HepG2 (cell line): ENCODE data around the gene ILKAP. TPM values are rescaled to one million over a fixed set of nuclear protein-coding genes. Genes with fewer than 3 reads are reported as not detected.
A peak's percentile ranks its signal among the peaks of the same experiment; 100 is the strongest.

Experiments used
- CBFB ChIP-seq: sonication (generic); formaldehyde crosslinking; IDR thresholded peaks from 2 replicates; pipeline ENCODE4 v1.4.0; 2020; ENCODE audit warnings: missing genetic modification reagents
- HES4 ChIP-seq: sonication (generic); formaldehyde crosslinking; IDR thresholded peaks from 2 replicates; pipeline ENCODE4 v1.9.0; 2021; ENCODE audit warnings: mild to moderate bottlenecking, missing genetic modification reagents, borderline replicate concordance
- HNF4G ChIP-seq, 2 experiments: sonication (generic) in 1 of 2; formaldehyde crosslinking in 1 of 2; IDR thresholded peaks; 2 replicates each; pipeline versions ENCODE4 v1.4.0 to v1.6.1; 2011 to 2020; ENCODE audit warnings: borderline replicate concordance in 2 of 2, low read depth in 2 of 2, mild to moderate bottlenecking in 2 of 2, low read length in 1 of 2, missing genetic modification reagents in 1 of 2, moderate library complexity in 1 of 2
- NR1H2 ChIP-seq: sonication (generic); formaldehyde crosslinking; IDR thresholded peaks from 2 replicates; pipeline ENCODE4 v1.8.1; 2022; ENCODE audit warnings: low read depth, missing genetic modification reagents, borderline replicate concordance
- PITX1 ChIP-seq: sonication (generic); formaldehyde crosslinking; IDR thresholded peaks from 2 replicates; pipeline ENCODE4 v1.5.1; 2020; ENCODE audit warnings: mild to moderate bottlenecking, missing genetic modification reagents
- PRPF4 ChIP-seq: fragments of 200-400 bp; formaldehyde crosslinking; IDR thresholded peaks from 2 replicates; pipeline ENCODE4 v1.6.1; 2016; ENCODE audit warnings: low read length, low read depth; ENCODE audit not compliant: poor library complexity, severe bottlenecking
- RBM39 ChIP-seq: fragments of 200-400 bp; formaldehyde crosslinking; IDR thresholded peaks from one replicate; pipeline ENCODE4 v1.6.1; 2018; ENCODE audit warnings: antibody characterized with exemption, mild to moderate bottlenecking, low read depth, low read length; ENCODE audit not compliant: poor library complexity, severe bottlenecking
- RFX5 ChIP-seq: IDR thresholded peaks from 2 replicates; pipeline ENCODE4 v1.6.1; 2011; ENCODE audit warnings: low read depth, low read length, improper control_type of control experiment
- SALL1 ChIP-seq: sonication (generic); formaldehyde crosslinking; IDR thresholded peaks from 2 replicates; pipeline ENCODE4 v1.8.0; 2022; ENCODE audit warnings: mild to moderate bottlenecking, missing genetic modification reagents
- SALL2 ChIP-seq: sonication (generic); formaldehyde crosslinking; IDR thresholded peaks from 2 replicates; pipeline ENCODE4 v1.8.1; 2023; ENCODE audit warnings: mild to moderate bottlenecking, missing genetic modification reagents, inconsistent platforms
- SRSF4 ChIP-seq: fragments of 200-400 bp; formaldehyde crosslinking; IDR thresholded peaks from one replicate; pipeline ENCODE4 v1.6.1; 2018; ENCODE audit warnings: mild to moderate bottlenecking, low read depth, low read length, moderate library complexity; ENCODE audit not compliant: poor library complexity, severe bottlenecking
- ZFP90 ChIP-seq: sonication (generic); formaldehyde crosslinking; IDR thresholded peaks from 2 replicates; pipeline ENCODE4 v1.8.0; 2022; ENCODE audit warnings: missing genetic modification reagents, mild to moderate bottlenecking, inconsistent platforms, borderline replicate concordance
- ZFYVE20 ChIP-seq: sonication (generic); formaldehyde crosslinking; IDR thresholded peaks from 2 replicates; pipeline ENCODE4 v1.8.0; 2023; ENCODE audit warnings: low read depth, mild to moderate bottlenecking, moderate library complexity, missing genetic modification reagents, borderline replicate concordance
- ZNF20 ChIP-seq: sonication (generic); formaldehyde crosslinking; IDR thresholded peaks from 2 replicates; pipeline ENCODE4 v1.4.0; 2020; ENCODE audit warnings: mild to moderate bottlenecking, moderate library complexity, missing genetic modification reagents
- ZNF556 ChIP-seq: sonication (generic); formaldehyde crosslinking; IDR thresholded peaks from 2 replicates; pipeline ENCODE4 v1.4.0; 2020; ENCODE audit warnings: mild to moderate bottlenecking, missing genetic modification reagents, borderline replicate concordance
- ZNF563 ChIP-seq: sonication (generic); formaldehyde crosslinking; IDR thresholded peaks from 2 replicates; pipeline ENCODE4 v1.8.0; 2022; ENCODE audit warnings: mild to moderate bottlenecking, moderate library complexity, missing genetic modification reagents
- ZSCAN12 ChIP-seq: sonication (generic); formaldehyde crosslinking; IDR thresholded peaks from 2 replicates; pipeline ENCODE4 v1.9.0; 2021; ENCODE audit warnings: mild to moderate bottlenecking, missing genetic modification reagents
- polyA plus RNA-seq, 8 experiments: library from polyadenylated mRNA; depleted of rRNA in 3 of 8; stranded (reverse) in 7 of 8; unstranded in 1 of 8; fragments of >200 nt; fragmentation: Illumina TruSeq in 4 of 8; extraction: Trizol in 4 of 8; gene quantifications; 2 replicates each; pipeline versions ENCODE4 v1.2.1 to v1.2.3, GENCODE V29; 2011 to 2016; ENCODE audit warnings: low read depth in 4 of 8, missing spikeins in 1 of 8, mixed read lengths in 1 of 8; ENCODE audit not compliant: insufficient read depth in 1 of 8
- total RNA-seq, 5 experiments: library from RNA; depleted of rRNA; stranded (reverse); fragments of >200 nt; fragmentation: Illumina TruSeq; extraction: Trizol; gene quantifications; 2 replicates each; pipeline ENCODE4 v1.2.3, GENCODE V29; 2016; ENCODE audit warnings: low read depth in 1 of 5
- TF ChIP-seq, protein P1 (sequence below): sonication (generic); formaldehyde crosslinking; IDR thresholded peaks from 2 replicates; pipeline ENCODE4 v1.5.0; 2020; ENCODE audit warnings: missing genetic modification reagents
- TF ChIP-seq, protein P2 (sequence below): sonication (generic); formaldehyde crosslinking; IDR thresholded peaks from 2 replicates; pipeline ENCODE4 v1.4.0; 2020; ENCODE audit warnings: missing genetic modification reagents
- TF ChIP-seq, protein P3 (sequence below): sonication (generic); formaldehyde crosslinking; IDR thresholded peaks from 2 replicates; pipeline ENCODE4 v1.9.0; 2021; ENCODE audit warnings: missing genetic modification reagents, borderline replicate concordance

Gene ILKAP
- total and polyA plus RNA-seq, 2 of the 13 experiments (the other 11 are each of a cell fraction or from before 2014, with no cell fraction given) = 29.6 to 33.1 TPM

DNA sequence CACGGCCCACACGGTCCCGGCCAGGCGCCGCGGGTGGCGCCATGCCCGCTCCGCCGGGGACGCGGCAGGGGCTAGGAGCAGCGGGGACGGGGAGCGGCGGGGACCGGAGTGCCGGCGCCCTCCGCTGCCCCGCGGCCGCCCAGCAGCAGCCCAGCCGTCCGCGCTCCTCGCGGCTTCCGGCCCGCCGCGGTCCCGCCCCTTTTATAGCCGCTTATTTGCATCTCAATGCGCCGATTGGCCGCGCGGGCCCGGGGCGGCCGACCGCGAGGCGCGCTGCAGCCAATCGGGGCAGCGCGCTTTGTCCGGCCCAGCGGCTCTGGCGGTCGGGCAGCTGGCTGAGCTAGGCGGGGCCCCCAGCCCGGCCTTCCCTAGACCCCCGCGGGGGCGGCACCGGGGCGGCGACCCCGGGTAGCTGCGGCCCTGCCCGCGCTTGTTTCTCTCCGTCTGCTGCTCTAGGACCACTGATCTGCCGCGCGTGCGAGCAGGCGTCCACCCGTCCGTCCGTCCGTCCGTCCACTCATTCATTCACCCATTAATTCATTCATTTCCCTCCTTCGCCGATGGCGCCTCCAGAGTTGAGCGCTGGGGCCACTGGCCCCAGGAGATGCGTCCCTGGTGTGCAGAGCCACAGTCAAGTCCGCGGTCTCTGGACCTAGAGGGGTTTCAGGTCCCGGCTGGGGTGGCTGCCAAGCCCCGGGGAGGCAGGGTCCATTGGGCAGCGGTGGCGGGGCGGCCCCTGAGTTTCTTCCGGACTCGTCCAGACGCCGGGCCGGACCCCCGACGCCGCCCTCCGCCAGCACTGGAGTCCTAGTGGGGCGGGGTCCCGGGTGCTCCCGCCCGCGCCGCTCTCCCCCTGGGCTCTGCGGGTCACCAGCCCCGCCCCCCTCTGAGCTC, 36.6 kb upstream of the ILKAP start, which contains the start of gene HES6 (continued):
- TF ChIP-seq, protein P1, sequence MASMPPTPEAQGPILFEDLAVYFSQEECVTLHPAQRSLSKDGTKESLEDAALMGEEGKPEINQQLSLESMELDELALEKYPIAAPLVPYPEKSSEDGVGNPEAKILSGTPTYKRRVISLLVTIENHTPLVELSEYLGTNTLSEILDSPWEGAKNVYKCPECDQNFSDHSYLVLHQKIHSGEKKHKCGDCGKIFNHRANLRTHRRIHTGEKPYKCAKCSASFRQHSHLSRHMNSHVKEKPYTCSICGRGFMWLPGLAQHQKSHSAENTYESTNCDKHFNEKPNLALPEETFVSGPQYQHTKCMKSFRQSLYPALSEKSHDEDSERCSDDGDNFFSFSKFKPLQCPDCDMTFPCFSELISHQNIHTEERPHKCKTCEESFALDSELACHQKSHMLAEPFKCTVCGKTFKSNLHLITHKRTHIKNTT (CRISPR knock-in tag) = 0 out of 2 replicates have a peak, but pooled peaks have one; percentile 92
- TF ChIP-seq RFX5 (0 out of 2 replicates have a peak, but pooled peaks have one; percentile 15), NR1H2 (CRISPR knock-in tag) (no peak), HNF4G (IDR thresholded peaks at IDR 0.05; ENCODE audit: borderline replicate concordance, low read depth, low read length) (0 out of 2 replicates have a peak, but pooled peaks have one; percentile 6), HNF4G (CRISPR knock-in tag; IDR thresholded peaks at IDR 0.05; ENCODE audit: borderline replicate concordance, low read depth) (no peak), RBM39 (peak; percentile 66), ZNF563 (CRISPR knock-in tag) (peak; percentile 33), ZFP90 (CRISPR knock-in tag) (peak; percentile 77; the same call in 1 of the 2 replicates), ZFYVE20 (CRISPR knock-in tag) (peak; percentile 83; the same call in 1 of the 2 replicates), PRPF4 (no peak), SRSF4 (no peak), CBFB (CRISPR knock-in tag) (peak; percentile 42; the same call in 1 of the 2 replicates), PITX1 (no peak), SALL2 (CRISPR knock-in tag) (peak; percentile 98), HES4 (peak; percentile 72; the same call in 1 of the 2 replicates), ZNF20 (CRISPR knock-in tag) (no peak), SALL1 (CRISPR knock-in tag) (peak; percentile 53; the same call in 1 of the 2 replicates), ZNF556 (CRISPR knock-in tag) (0 out of 2 replicates have a peak, but pooled peaks have one; percentile 49), ZSCAN12 (CRISPR knock-in tag) (no peak)
- TF ChIP-seq, protein P2, sequence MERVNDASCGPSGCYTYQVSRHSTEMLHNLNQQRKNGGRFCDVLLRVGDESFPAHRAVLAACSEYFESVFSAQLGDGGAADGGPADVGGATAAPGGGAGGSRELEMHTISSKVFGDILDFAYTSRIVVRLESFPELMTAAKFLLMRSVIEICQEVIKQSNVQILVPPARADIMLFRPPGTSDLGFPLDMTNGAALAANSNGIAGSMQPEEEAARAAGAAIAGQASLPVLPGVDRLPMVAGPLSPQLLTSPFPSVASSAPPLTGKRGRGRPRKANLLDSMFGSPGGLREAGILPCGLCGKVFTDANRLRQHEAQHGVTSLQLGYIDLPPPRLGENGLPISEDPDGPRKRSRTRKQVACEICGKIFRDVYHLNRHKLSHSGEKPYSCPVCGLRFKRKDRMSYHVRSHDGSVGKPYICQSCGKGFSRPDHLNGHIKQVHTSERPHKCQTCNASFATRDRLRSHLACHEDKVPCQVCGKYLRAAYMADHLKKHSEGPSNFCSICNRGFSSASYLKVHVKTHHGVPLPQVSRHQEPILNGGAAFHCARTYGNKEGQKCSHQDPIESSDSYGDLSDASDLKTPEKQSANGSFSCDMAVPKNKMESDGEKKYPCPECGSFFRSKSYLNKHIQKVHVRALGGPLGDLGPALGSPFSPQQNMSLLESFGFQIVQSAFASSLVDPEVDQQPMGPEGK = peak; percentile 83
- TF ChIP-seq, protein P3, sequence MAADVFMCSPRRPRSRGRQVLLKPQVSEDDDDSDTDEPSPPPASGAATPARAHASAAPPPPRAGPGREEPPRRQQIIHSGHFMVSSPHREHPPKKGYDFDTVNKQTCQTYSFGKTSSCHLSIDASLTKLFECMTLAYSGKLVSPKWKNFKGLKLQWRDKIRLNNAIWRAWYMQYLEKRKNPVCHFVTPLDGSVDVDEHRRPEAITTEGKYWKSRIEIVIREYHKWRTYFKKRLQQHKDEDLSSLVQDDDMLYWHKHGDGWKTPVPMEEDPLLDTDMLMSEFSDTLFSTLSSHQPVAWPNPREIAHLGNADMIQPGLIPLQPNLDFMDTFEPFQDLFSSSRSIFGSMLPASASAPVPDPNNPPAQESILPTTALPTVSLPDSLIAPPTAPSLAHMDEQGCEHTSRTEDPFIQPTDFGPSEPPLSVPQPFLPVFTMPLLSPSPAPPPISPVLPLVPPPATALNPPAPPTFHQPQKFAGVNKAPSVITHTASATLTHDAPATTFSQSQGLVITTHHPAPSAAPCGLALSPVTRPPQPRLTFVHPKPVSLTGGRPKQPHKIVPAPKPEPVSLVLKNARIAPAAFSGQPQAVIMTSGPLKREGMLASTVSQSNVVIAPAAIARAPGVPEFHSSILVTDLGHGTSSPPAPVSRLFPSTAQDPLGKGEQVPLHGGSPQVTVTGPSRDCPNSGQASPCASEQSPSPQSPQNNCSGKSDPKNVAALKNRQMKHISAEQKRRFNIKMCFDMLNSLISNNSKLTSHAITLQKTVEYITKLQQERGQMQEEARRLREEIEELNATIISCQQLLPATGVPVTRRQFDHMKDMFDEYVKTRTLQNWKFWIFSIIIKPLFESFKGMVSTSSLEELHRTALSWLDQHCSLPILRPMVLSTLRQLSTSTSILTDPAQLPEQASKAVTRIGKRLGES = 0 out of 2 replicates have a peak, but pooled peaks have one; percentile 40
